H1 (cell line): ENCODE results near the gene DGKI. TPM values are rescaled to one million over a fixed set of nuclear protein-coding genes. Genes with fewer than 3 reads are reported as not detected.

Source experiments
- CTCF ChIA-PET: fragments of 300-600 bp; sonication (Branson Sonifier 250); formaldehyde crosslinking; loops from one replicate; lab custom pipeline; 2021; ENCODE audit not compliant: partially characterized antibody; lab: Charles Lee
- POLR2A ChIA-PET: fragments of 300-600 bp; sonication (Branson Sonifier 250); formaldehyde crosslinking; loops from one replicate; lab custom pipeline; 2021; ENCODE audit warnings: inconsistent platforms; ENCODE audit not compliant: partially characterized antibody; lab: Charles Lee
- DNase-seq, 2 experiments: peaks; one replicate each; pipeline versions ENCODE4 v3.0.0 to v3.0.0-alpha.2; 2010 to 2022; ENCODE audit warnings: low spot score in 2 of 2, low read depth in 1 of 2, mixed read lengths in 1 of 2
- FAIRE-seq: peaks from 2 replicates; lab custom pipeline; 2011; peaks lifted over from hg19 to GRCh38; lab: Jason Lieb, UNC
- H2AFZ ChIP-seq: 2 replicates; pipeline ENCODE4 v1.8.1; 2012; ENCODE audit warnings: low read length, inconsistent platforms
- H2AK5ac ChIP-seq: 2 replicates; pipeline ENCODE4 v1.6.1; 2013; ENCODE audit warnings: low read depth, low read length
- H2BK120ac ChIP-seq: replicated peaks from 2 replicates; pipeline ENCODE3; 2013; ENCODE audit warnings: low read depth, low read length, inconsistent platforms
- H2BK12ac ChIP-seq: 2 replicates; pipeline ENCODE4 v1.6.1; 2013; ENCODE audit warnings: low read depth, low read length
- H2BK15ac ChIP-seq: 2 replicates; pipeline ENCODE4 v1.6.1; 2013; ENCODE audit warnings: low read length
- H2BK20ac ChIP-seq: 2 replicates; pipeline ENCODE4 v1.6.1; 2013; ENCODE audit warnings: low read length
- H2BK5ac ChIP-seq: 2 replicates; pipeline ENCODE4 v1.6.1; 2013; ENCODE audit warnings: low read depth, low read length
- H3K14ac ChIP-seq: 2 replicates; pipeline ENCODE4 v1.6.1; 2013; ENCODE audit warnings: inconsistent platforms; ENCODE audit not compliant: insufficient read length
- H3K18ac ChIP-seq: 2 replicates; pipeline ENCODE4 v1.6.1; 2013; ENCODE audit warnings: low read length; ENCODE audit errors: extremely low read depth
- H3K23ac ChIP-seq: 2 replicates; pipeline ENCODE4 v1.6.1; 2013; ENCODE audit warnings: inconsistent platforms; ENCODE audit not compliant: insufficient read length
- H3K23me2 ChIP-seq: 2 replicates; pipeline ENCODE4 v1.6.1; 2013; ENCODE audit warnings: low read depth, low read length
- H3K27ac ChIP-seq: 2 replicates; pipeline ENCODE4 v1.6.1; 2011; ENCODE audit warnings: low read depth, low read length, inconsistent platforms
- H3K27me3 ChIP-seq, 4 experiments: replicated peaks in 1 of 4; 1 replicate in 1 of 4; 2 replicates in 3 of 4; pipeline versions ENCODE4 v1.6.1 to v1.8.1; 2011 to 2013; ENCODE audit warnings: low read length in 3 of 4, mild to moderate bottlenecking in 3 of 4, inconsistent platforms in 2 of 4, mixed read lengths in 2 of 4, moderate library complexity in 1 of 4; ENCODE audit not compliant: control insufficient read depth in 3 of 4, insufficient read depth in 3 of 4; ENCODE audit errors: extremely low read depth in 1 of 4
- H3K36me3 ChIP-seq, 4 experiments: 2 replicates each; pipeline versions ENCODE4 v1.6.1 to v1.8.1; 2011 to 2013; ENCODE audit warnings: mild to moderate bottlenecking in 4 of 4, low read length in 3 of 4, moderate library complexity in 2 of 4, control low read depth in 1 of 4, inconsistent platforms in 1 of 4; ENCODE audit not compliant: insufficient read depth in 4 of 4, control insufficient read depth in 2 of 4
- H3K4ac ChIP-seq: replicated peaks from 2 replicates; pipeline ENCODE3; 2013; ENCODE audit warnings: low read length, low read depth, mixed read lengths, inconsistent platforms; ENCODE audit not compliant: insufficient read length
- H3K4me1 ChIP-seq, 4 experiments: replicated peaks in 1 of 4; 1 replicate in 1 of 4; 2 replicates in 3 of 4; pipeline versions ENCODE4 v1.6.1 to v1.8.1; 2011 to 2013; ENCODE audit warnings: low read length in 3 of 4, inconsistent platforms in 2 of 4, mixed read lengths in 1 of 4; ENCODE audit not compliant: insufficient read depth in 4 of 4, control insufficient read depth in 3 of 4
- H3K4me2 ChIP-seq, 2 experiments: 2 replicates each; pipeline versions ENCODE4 v1.6.1 to v1.8.1; 2011 to 2013; ENCODE audit warnings: low read depth in 2 of 2, low read length in 2 of 2, control low read depth in 1 of 2, inconsistent platforms in 1 of 2, mild to moderate bottlenecking in 1 of 2; ENCODE audit not compliant: insufficient read depth in 1 of 2
- H3K4me3 ChIP-seq, 4 experiments: fragments of 200-600, 300-600 bp in 1 of 4; sonication (generic), shearing (Covaris generic), sonication (Bioruptor Twin) in 1 of 4; 2 replicates each; pipeline versions ENCODE4 v1.5.1 to v1.8.1; 2011 to 2016; ENCODE audit warnings: low read length in 4 of 4, low read depth in 3 of 4, control low read depth in 2 of 4, inconsistent platforms in 2 of 4, mild to moderate bottlenecking in 2 of 4, mixed read lengths in 1 of 4, moderate library complexity in 1 of 4; ENCODE audit not compliant: insufficient read depth in 2 of 4; ENCODE audit errors: extremely low read depth in 1 of 4
- H3K56ac ChIP-seq: replicated peaks from 2 replicates; pipeline ENCODE3; 2013; ENCODE audit warnings: low read depth, mild to moderate bottlenecking, mixed read lengths, low read length, inconsistent platforms; ENCODE audit not compliant: insufficient read length
- H3K79me1 ChIP-seq: 2 replicates; pipeline ENCODE4 v1.6.1; 2013; ENCODE audit warnings: low read depth, low read length, control low read depth
- H3K79me2 ChIP-seq, 2 experiments: 2 replicates each; pipeline versions ENCODE4 v1.6.1 to v1.8.1; 2012 to 2013; ENCODE audit warnings: low read length in 2 of 2, mild to moderate bottlenecking in 2 of 2, inconsistent platforms in 1 of 2; ENCODE audit not compliant: insufficient read depth in 2 of 2, control insufficient read depth in 1 of 2
- H3K9ac ChIP-seq, 4 experiments: replicated peaks in 1 of 4; 1 replicate in 1 of 4; 2 replicates in 3 of 4; pipeline versions ENCODE4 v1.6.1 to v1.8.1; 2011 to 2013; ENCODE audit warnings: low read depth in 3 of 4, low read length in 3 of 4, control low read depth in 2 of 4, mild to moderate bottlenecking in 2 of 4, moderate library complexity in 2 of 4, inconsistent platforms in 1 of 4; ENCODE audit errors: extremely low read depth in 1 of 4
- H3K9me3 ChIP-seq, 2 experiments: 2 replicates each; pipeline versions ENCODE4 v1.6.1 to v1.8.1; 2012 to 2013; ENCODE audit warnings: mild to moderate bottlenecking in 2 of 2, moderate library complexity in 2 of 2, control low read depth in 1 of 2, inconsistent platforms in 1 of 2, low read depth in 1 of 2, low read length in 1 of 2, mixed read lengths in 1 of 2; ENCODE audit not compliant: insufficient read depth in 2 of 2
- H4K20me1 ChIP-seq, 2 experiments: replicated peaks in 1 of 2; 2 replicates each; pipeline versions ENCODE3 to v1.8.1; 2011 to 2013; ENCODE audit warnings: inconsistent platforms in 2 of 2, low read length in 2 of 2, mild to moderate bottlenecking in 1 of 2; ENCODE audit not compliant: insufficient read depth in 2 of 2, control insufficient read depth in 1 of 2
- H4K5ac ChIP-seq: 2 replicates; pipeline ENCODE4 v1.6.1; 2013; ENCODE audit warnings: low read length, low read depth, mixed read lengths, inconsistent platforms; ENCODE audit not compliant: insufficient read length
- H4K8ac ChIP-seq: 2 replicates; pipeline ENCODE4 v1.8.0; 2013; ENCODE audit warnings: mild to moderate bottlenecking, moderate library complexity, low read length, inconsistent platforms; ENCODE audit not compliant: insufficient read depth; ENCODE audit errors: extremely low read depth
- H4K91ac ChIP-seq: replicated peaks from 2 replicates; pipeline ENCODE3; 2013; ENCODE audit warnings: low read length, mixed read lengths, inconsistent platforms; ENCODE audit not compliant: insufficient read length
- SIRT6 ChIP-seq: IDR thresholded peaks from one replicate; pipeline ENCODE4 v1.7.1; 2012; ENCODE audit warnings: low read length, inconsistent platforms
- WGBS, 2 experiments: shearing (Covaris generic) in 1 of 2; methylation state at CpG; one replicate each; pipeline versions ENCODE4 v1.1.6 to v1.1.7; 2013 to 2015; ENCODE audit warnings: low lambda C conversion rate in 2 of 2, mixed read lengths in 2 of 2, inconsistent platforms in 1 of 2, low coverage in 1 of 2, missing lambda C conversion rate in 1 of 2; ENCODE audit not compliant: insufficient replicate concordance in 2 of 2, insufficient coverage in 1 of 2, insufficient read length in 1 of 2; ENCODE audit errors: extremely low coverage in 1 of 2, missing lambda C conversion rate in 1 of 2; 5-methylcytosine and 5-hydroxymethylcytosine counted together
- polyA plus RNA-seq, 7 experiments: library from polyadenylated mRNA; depleted of rRNA in 3 of 7; stranded (reverse) in 5 of 7; unstranded in 2 of 7; fragments of >200 nt in 5 of 7; fragments of 200-250 nt in 2 of 7; gene quantifications; 1 replicate in 5 of 7; 2 replicates in 1 of 7; 4 replicates in 1 of 7; pipeline versions ENCODE4 v1.2.1 to v1.2.3, GENCODE V29; 2011 to 2013; ENCODE audit warnings: missing spikeins in 2 of 7, mixed read lengths in 2 of 7
- total RNA-seq: library from RNA; stranded (reverse); fragmentation: NEBNext Ultra II Directional; extraction: Animal tissue kit (Norgen Biotek cat#: 25700); gene quantifications from 2 replicates; pipeline ENCODE4 v1.2.1, GENCODE V29; 2021

Gene DGKI
- total and polyA plus RNA-seq, 2 of the 8 experiments (the other 6 are each of a cell fraction or from before 2014, with no cell fraction given), result 0.20 to 0.71 TPM

DNA sequence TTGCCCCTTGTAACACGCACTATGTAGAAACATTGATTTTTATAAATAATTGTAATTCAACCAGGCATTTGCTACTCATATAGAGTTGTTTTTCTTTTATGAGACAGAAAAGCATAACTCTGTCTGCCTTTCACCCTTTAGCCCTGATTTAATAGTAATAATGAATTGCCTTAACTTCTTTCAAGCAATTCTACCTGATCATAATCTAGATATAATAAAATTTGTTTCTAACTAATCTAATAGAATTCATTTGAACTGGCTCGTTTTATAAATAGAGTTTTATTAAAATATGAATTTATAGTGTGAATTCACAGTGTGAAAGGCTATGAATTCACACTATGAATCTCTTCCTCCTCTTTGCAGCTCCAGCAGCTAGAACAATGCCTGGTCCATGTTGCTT lies 319.1 kb downstream of the DGKI start:
- POLR2A ChIA-PET, result no interaction called here
- H2AFZ ChIP-seq, result no peak overlapping the region
- H2BK120ac ChIP-seq, result no peak overlapping the region
- no peak overlapping the region for H2BK20ac ChIP-seq
- no peak overlapping the region for H3K4me3 ChIP-seq
- no peak for DNase-seq
- no peaks in the 10 kb centered on the region for H3K23me2 ChIP-seq
- no peaks in the 10 kb centered on the region for H3K79me2 ChIP-seq
- no peaks in the 10 kb centered on the region for H3K9me3 ChIP-seq
- H3K23ac ChIP-seq, result no peak overlapping the region
- no peak overlapping the region for H4K8ac ChIP-seq
- no peak overlapping the region for H3K14ac ChIP-seq
- no peak overlapping the region for H4K5ac ChIP-seq
- FAIRE-seq, result no peak
- H3K9ac ChIP-seq, result no peak overlapping the region
- H3K4me2 ChIP-seq, result no peak overlapping the region
- CTCF ChIA-PET, result interaction anchor here (0.7 kb wide), 1 partner anchor 630 kb away, joined by 3 read pairs; no protein-coding TSS in a partner anchor
- no peak overlapping the region for H3K56ac ChIP-seq
- no peak overlapping the region for H2AK5ac ChIP-seq
- WGBS, 2 experiments, result 88% methylated on average over 2 of the region's 2 CpGs; no CpG with 5 or more reads in 1 of the 2 experiments
- no peak overlapping the region for H2BK15ac ChIP-seq
- no peaks in the 10 kb centered on the region for H3K79me1 ChIP-seq
- H3K4ac ChIP-seq, result no peak overlapping the region
- H3K27ac ChIP-seq, result no peak overlapping the region
- no peak overlapping the region for H2BK5ac ChIP-seq
- no peaks in the 10 kb centered on the region for H3K36me3 ChIP-seq
- no peak overlapping the region for H4K91ac ChIP-seq
- no peaks in the 10 kb centered on the region for H4K20me1 ChIP-seq
- H3K4me1 ChIP-seq, result no peaks in the 10 kb centered on the region
- no peak overlapping the region for H3K18ac ChIP-seq
- no peak overlapping the region for H2BK12ac ChIP-seq
- H3K27me3 ChIP-seq, result no peaks in the 10 kb centered on the region
- TF ChIP-seq SIRT6, result no peak
